ENCODE results near the gene SLC4A8.

GRCh38 chr12:51413149-51413548 is 11.5 kb upstream of the SLC4A8 start:
- TF ChIP-seq, protein P1, sequence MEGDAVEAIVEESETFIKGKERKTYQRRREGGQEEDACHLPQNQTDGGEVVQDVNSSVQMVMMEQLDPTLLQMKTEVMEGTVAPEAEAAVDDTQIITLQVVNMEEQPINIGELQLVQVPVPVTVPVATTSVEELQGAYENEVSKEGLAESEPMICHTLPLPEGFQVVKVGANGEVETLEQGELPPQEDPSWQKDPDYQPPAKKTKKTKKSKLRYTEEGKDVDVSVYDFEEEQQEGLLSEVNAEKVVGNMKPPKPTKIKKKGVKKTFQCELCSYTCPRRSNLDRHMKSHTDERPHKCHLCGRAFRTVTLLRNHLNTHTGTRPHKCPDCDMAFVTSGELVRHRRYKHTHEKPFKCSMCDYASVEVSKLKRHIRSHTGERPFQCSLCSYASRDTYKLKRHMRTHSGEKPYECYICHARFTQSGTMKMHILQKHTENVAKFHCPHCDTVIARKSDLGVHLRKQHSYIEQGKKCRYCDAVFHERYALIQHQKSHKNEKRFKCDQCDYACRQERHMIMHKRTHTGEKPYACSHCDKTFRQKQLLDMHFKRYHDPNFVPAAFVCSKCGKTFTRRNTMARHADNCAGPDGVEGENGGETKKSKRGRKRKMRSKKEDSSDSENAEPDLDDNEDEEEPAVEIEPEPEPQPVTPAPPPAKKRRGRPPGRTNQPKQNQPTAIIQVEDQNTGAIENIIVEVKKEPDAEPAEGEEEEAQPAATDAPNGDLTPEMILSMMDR (IDR thresholded peaks at IDR 0.05), result no peak
- TF ChIP-seq ZFX (IDR thresholded peaks at IDR 0.05; ENCODE audit: borderline replicate concordance), result no peak

Measured in 22Rv1 (cell line).